HG03039 (cell line): ENCODE data around the gene DOCK2.

Source experiments
- ATAC-seq: cut with Tn5 transposase; IDR thresholded peaks from one replicate; pipeline ENCODE4 v1.9.1; 2021; ENCODE audit warnings: mild to moderate bottlenecking, moderate library complexity; ENCODE audit not compliant: unreplicated experiment

The DOCK2 gene

DNA sequence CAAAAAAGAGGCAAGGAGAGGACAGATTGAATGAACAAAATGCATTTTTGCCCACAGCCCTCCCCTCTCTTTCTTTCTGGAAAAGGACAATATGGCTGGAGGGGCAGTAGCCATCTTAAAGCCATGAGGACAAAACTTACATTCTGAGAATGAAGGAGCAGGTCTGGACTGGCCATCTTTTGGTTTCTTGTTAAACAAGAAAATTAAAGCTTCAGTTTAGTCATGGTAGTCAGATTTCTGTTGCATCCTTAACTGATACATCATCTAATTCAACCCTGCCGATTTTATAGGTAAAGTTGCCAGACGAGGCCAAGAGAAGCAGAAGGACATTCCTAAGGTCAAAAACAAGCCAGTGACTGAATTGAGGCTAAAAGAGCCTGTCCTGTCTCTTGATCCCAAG, 374.7 kb downstream of the DOCK2 start:
- ATAC-seq = no peak

DNA sequence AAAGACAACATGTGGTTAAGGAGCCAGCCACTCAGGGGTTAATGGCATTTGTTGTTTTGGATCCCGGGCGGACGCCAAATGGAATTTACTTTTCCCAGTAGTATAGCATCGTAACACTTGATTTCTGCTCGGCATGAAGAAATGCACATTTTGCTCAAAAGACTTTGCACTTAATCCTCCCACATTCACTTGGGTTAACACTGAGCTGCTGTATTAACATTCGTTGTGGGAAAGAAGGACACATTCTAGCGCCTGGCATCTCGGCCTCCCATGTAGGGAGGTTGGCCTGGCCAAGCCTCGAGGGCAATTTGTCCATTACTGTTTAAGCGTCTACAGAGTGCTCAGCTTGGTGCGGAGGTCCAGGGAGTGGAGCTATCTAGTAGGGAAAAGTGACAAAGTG, 375.5 kb downstream of the DOCK2 start:
- no peak for ATAC-seq

DNA sequence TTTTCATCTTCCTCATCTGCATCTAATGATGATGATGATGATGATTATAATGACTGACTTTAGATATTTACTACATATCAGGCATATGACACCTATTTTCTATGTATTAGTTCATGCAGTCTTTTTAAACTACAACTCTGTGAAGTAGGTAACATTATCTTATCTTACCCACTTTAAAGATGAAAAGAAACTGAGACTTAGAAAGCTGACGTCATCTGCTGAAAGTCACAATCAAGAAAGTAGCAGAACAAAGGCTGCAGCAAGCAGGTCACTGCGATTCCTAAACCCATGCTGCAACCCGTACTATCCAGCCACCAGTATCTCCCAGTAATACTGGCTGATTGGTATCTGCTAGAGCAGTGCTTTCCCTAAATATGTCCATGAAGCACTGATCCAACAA, 383.3 kb downstream of the DOCK2 start:
- ATAC-seq = no peak

DNA sequence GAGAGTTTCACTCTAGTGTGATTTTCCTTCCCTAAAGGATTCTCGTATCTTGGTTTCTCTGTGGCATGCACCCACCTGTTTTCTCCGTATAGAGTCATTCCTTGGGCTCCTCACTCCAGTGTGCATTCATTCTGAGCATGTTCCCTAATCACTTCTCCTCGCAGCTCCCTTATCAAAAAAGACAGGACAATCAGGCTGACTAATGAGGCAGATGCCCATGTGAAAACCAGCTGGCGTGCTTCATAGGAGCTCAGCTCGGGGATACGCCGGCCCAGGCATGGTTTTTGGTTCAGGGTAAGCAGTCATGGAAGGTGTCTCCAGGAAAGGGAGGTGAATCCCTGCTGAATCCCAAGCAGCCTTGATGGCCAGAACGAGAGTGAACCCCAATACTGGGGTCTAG, 384.4 kb downstream of the DOCK2 start:
- no peak for ATAC-seq

DNA sequence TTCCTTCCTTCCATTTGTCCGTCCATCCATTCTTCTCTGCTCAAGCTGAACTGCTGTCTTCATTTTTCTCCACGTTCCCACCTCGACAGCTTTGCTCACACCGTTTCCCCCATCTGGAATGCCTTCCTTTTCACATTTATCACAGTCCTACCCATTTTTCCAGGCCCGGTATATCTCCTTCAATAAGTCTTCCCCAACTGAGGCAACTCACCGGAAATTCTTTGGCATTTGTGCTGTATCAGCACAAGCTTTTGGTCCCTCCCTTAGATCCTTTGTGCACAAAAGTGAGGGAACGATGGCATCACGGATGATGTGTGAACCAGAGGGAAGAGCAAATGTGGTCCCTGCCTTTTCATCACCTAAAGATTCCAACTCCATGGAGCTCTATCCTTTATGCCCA, 388.8 kb downstream of the DOCK2 start:
- no peak for ATAC-seq

DNA sequence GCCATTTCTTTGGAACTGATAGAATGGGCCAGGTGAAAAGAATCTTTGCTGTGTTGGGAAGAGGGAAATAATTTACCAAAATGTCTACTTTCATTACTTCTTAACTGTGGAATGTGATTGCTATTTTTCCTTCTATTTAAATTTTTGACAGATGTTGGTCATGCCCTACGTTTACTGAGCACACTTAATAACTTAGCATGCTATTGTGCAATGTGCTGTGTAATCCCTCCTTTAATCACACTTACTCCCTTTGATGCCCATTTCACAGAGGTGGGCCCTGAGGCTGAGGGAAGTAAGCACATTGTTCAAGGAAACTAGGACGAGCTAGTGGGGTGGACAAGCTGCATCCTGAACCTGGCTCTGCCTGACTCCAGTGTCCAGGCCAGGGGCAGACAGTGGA, 391.0 kb downstream of the DOCK2 start:
- ATAC-seq = no peak

DNA sequence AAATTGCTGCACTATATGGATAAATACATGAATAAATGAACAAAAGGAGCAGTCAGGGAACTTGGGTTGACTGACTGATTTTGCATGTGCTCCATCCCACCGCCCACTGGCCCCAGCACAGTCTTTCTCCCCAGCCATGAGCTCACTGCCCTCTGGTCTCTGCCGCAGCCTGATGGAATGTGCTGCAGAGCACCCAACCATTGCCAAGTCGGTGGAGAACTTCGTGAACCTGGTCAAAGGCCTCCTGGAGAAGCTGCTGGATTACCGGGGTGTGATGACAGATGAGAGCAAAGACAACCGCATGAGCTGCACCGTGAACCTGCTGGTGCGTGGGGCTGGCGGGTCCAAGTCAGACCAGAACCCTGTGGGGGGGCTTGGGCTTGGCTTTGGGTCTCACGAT, 397.2 kb downstream of the DOCK2 start:
- ATAC-seq = no peak

DNA sequence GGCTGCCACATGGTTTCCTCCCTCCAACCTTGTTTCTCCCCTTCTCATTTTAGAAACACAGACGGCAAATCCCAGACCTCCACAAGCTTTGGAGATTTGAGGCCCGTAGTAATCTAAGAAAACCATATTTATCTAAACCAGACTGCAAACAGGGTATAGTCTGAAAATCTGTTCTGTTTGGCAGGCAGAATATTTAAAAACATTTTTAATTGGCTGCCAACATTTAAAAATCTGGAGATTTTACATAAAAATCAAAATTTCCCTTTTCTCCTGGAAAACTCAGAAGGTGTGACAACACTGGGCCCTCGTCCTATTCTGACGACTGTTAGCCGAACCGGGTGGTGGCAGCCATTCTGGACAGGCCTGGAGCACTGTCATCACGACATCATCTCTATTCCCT, 401.2 kb downstream of the DOCK2 start:
- no peak for ATAC-seq

DNA sequence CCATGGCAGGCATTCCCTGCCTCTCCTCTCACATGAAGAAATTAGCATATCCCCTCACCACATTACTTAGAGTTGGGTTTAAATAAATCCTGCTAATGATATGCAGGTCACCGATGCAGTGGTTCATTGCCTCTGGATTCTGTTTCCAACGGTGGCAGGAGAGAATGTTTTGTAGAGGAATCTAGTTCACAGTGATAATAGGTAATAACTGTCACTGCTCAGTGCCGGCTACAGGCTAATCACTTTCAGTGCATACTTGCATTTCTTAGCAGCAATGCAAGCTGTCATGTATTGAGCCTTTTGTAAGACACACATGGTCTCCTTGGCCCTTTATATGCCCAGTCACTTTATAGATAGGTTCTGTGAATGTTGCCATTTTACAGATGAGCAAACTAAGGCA, 402.8 kb downstream of the DOCK2 start:
- ATAC-seq = no peak

DNA sequence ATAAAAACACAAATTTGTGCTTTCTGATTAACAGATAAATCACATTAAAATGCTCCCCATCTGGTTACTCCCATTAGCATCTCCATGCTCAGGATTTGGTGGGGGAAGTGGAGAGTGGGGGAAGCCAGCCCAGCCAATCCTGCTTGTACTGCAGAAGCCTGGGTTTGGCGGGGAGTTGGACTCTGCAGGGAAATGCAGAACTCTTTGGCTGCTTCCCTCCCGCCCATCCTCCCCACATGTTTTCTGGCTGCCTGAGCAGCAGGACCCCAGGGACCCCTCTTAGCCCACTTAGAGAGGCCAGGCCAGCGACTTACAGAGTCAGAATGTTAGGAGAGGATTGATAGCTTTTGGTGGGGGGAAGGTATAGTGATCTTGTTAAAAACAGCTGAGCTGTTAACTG, 409.2 kb downstream of the DOCK2 start:
- no peak for ATAC-seq

DNA sequence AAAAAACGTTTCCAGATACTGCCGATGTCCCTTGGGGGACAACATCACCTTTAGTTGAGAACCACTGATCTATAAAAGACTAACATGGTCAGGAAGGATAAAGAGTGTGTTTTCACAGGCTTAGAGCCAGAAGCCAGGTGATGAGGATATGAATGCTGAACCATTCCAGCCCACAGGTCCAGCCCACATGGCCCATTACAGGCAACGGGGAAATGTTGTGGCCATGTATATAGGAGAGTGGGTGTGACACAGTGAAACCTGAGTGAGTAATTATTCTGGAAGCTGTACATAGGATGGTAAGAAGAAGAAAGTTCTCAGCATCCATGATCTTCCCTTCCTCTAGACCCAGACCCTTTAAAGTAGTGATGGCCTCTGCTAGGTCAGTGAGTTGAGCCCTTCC, 412.6 kb downstream of the DOCK2 start:
- ATAC-seq = no peak

DNA sequence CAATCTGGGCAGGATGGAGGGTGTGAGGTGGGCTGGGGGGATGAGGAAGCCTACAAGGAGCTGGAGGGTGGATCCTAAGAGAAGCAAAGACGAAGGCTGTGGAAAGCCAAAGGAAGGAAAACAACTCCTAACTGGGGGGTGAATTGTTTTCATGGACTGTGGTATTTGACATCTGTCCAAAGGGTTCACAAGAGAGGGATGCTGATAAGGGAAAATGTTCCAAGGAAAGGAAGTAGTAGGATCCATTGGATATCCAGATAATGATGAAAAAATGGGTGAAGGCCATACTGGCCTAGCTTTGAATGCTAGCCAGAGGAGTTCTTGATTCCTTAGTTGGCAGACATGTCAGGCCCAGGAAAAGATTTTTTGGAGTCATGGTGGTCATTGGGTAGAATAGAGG, 416.8 kb downstream of the DOCK2 start:
- ATAC-seq = no peak

DNA sequence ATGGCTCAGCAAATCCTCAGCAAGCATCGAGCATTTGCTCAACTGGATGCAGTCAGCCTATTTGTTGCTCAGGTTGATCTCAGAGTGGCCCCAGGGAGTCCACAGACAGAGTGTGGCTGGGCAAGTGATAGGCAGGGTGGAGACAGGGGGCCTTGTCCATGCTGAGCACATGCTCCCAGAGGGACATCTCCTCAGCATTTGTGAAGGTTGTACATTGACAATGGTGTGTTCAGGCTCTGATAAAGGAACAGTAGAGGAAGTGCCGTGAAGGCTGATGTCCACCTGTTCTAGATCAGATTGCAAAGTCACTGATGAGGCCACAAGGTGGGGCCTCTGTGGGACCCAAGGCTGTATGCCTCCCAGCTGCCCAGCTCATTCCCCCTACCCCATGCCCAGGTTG, 418.5 kb downstream of the DOCK2 start:
- no peak for ATAC-seq

DNA sequence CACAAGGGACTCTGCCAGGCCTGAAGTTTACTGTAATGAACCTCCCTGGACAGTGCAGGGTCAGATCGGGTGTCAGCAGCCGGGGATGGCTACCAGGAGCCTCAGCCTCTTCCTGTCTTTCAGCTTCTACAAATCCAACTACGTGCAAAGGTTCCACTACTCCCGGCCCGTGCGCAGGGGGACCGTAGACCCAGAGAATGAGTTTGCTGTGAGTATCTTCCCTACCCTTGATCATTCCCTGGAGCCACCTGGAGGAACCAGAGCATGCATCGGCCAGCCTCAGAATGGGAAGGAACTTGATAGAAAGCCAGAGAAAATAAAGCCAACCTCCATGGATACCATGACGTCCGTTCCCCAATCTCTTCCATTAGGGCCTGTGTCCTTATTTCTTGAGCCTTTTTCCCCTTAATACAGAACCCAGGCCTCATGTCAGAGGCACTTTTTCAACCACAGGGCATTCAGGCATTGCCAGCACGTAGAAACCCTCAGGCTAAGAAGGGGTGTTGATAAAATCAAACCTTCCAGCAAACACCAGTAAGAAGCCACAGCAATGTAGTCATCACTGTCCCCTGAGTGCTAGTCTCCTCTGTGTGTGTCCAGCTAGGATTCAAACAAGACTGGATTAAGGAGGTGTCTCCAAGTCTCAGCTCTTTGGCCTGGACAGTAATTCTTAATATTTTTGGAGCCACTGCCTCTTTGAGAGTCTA, 419.6 kb downstream of the DOCK2 start:
- no peak for ATAC-seq

DNA sequence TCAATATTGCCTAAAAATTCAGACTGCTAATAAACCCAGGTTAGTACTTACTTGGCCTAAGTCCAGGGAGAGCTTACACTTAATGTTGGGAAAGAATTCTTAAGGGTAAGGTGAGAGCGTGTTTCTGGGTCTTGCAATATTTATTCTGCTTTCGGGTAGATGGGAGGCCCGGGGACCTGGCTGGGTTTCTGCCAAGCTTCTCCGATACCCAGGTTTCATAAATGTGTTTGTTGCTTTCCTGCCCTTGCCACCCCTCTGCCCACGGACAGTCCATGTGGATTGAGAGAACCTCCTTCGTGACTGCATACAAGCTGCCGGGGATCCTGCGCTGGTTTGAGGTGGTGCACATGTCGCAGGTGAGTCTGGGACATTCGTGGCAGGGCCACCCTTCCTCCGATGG, 420.2 kb downstream of the DOCK2 start:
- ATAC-seq = no peak

DNA sequence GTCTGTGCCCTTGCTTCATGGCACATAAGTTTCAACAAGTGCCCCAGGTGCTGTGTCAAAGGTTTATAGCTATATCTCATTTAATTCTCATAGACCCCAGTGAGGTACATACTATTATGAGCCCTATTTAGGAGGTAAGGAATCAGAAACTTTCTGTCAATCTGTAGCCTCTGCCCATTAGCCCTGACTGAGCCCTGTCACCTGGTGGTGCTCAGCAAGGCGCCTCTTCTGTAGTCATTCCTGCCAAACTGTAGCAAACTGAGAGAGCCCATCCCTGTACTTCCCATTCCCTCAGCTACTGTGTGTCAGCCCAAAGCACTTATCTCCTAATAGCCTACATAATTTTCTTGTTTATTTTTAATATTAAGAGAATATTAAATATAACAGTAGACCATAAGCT, 422.1 kb downstream of the DOCK2 start:
- no peak for ATAC-seq

DNA sequence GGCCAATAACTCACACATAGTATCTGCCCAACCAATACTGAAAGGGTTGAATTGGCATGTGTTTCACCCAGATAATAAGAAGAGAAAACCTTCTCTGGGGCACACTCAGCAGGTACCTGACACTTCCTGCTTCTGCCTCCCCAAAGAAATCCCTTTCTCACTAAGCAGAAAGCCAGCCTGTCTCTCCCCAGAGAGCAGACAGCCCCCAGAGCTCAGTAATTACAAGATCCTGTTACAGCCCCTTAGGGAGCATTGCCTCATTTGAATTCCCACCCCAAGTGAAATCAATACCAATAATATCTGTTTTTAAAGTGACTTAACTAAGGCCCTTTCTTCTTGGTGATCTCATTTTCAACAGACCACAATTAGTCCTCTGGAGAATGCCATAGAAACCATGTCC, 430.1 kb downstream of the DOCK2 start:
- no peak for ATAC-seq

DNA sequence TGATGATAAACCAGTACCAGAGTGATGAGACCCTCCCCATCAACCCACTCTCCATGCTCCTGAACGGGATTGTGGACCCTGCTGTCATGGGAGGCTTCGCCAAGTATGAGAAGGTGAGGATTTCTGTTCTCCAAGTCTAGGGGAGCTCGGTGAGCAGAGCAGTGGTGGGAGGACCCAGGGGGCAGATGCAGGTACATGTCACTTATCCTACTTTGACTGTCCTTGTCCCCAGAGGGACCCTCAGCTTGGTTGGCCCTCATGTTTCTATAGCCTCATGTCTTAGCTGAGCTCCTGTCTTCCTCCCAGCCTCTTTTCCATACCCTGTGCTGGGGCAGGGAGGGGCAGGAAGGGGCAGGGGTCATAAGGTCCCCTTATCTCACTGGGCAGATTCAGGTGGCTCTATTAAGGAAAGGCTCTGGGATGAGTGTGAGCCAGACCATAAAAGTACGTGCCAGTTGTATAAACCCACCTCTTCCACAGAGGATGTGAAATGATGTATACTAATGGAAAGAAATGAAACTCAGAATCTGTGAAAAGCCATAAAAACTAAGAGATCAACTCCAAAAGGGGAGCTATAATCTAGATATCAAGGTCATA, 430.6 kb downstream of the DOCK2 start:
- no peak for ATAC-seq

DNA sequence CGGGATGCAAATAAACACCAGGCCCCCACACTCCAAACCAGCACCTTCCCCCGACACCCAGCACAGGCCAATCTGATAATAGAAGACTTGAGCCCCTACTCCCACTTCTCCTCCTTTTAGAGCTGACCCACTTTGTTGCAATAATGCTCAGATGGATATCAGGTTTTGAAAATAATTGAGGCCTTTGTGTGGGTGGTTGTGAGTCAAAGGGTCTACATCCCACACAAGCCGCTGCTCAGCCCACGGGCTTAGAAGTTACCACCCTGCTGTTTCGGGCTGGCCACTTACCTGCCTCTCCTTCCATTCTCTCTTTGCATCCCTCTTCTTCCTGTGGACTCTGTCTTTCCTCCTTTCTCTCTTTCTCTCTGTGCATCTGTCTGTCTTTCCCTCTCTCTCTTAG, 432.4 kb downstream of the DOCK2 start:
- no peak for ATAC-seq

DNA sequence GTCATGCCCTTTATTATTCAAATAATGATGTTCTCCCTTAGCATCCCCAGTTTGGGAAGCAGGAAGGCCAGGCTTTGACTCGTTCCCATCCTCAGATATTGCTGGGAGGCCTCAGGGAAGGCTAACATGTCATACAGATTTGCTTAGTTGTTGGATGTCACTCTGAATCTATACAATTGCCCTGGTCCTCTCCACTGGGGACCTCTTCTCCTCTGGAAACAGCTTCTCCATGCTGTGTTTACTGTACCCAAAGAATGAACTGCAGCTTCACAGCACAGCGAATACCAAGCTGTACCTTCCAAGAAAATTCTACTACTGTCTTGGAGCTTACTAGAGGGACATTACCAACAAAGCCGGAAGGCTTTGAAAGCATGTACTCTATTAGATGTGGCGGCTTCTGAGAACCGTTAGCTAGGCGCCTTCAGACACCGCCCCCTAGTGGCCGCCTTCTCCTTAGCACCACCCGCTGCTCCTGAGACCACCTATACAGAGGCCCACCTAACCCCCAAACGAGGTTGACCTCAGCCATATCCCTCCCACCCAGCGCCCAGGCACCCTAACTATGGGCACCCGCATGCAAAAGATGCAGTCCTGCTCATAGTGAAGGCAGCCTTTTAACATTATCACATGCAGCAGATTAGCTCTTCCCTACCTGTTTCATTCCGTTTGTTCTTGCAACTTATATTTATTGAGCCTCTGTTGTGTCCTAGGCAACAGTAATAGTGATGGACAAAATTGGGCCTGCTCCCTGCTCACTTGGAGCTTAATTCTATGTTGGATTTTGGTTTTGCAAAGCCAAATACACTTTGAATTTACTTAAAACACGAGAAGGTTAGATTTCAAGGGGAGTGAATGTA, 433.7 kb downstream of the DOCK2 start:
- ATAC-seq = no peak

DNA sequence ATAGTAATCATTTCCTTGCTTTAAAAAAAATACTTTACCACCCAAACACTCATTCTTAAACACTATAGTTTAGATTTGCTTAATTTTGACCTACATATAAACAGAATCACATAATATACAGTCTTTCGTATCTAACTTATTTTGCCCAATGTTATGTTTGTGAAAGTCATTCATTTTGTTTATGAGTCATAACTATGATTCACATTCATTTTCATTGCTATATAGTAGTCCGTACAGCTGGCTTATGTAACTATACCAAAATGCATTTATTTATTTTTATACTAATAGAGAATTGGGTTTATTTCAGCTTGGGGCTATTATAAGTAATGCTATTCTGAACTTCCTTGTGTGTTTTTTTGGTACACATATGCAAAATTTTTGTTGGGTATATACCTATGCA, 434.7 kb downstream of the DOCK2 start:
- ATAC-seq = no peak

DNA sequence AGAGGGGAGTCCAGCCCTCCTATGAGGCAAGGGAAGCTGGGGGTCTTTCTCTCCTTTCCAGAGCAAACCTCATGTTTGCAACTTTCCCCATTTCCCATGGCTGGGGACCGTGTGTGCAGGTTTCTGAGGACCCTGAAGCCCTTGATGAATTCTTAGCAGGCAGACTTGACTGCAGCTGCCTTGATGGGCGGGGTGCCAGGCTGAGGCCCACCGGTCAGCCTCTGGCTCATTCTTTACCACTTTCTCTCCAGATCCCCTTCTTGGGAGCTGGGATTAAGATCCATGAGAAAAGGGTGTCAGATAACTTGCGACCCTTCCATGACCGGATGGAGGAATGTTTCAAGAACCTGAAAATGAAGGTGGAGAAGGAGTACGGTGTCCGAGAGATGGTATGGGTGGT, 438.6 kb downstream of the DOCK2 start:
- ATAC-seq = no peak
